NT2/D1 (cell line): ENCODE results near the gene C9orf153.

Experiments
- SUZ12 ChIP-seq: IDR thresholded peaks from 2 replicates; pipeline ENCODE4 v1.6.1; 2011; ENCODE audit not compliant: insufficient read length, insufficient read depth; ENCODE audit errors: extremely low read depth
- YY1 ChIP-seq: IDR thresholded peaks from 2 replicates; pipeline ENCODE4 v1.6.1; 2011; ENCODE audit not compliant: insufficient read length, insufficient read depth
- ZNF274 ChIP-seq: IDR thresholded peaks from 2 replicates; pipeline ENCODE4 v1.6.1; 2011; ENCODE audit warnings: mild to moderate bottlenecking, low read depth, low read length

- TF ChIP-seq YY1 (no peak), ZNF274 (no peak), SUZ12 (no peak)
Measured at GRCh38 chr9:86303316-86303975, 44.0 kb upstream of the C9orf153 start.
